Body of pancreas (tissue), 4 donors: ENCODE measurements around the gene HOXD1. TPM values are rescaled to one million over a fixed set of nuclear protein-coding genes. Genes with fewer than 3 reads are reported as not detected.

ENCODE experiments used
- ATAC-seq: fragments of 150-250 bp; one replicate; pipeline ENCODE4 v1.9.1; 2016
- DNase-seq, 4 donors: peaks; one replicate each; pipeline ENCODE4 v3.0.0-alpha.2; 2019
- H3K27ac ChIP-seq, 4 donors: fragments of 200-600 bp; sonication (generic); 1 replicate in 3 of 4; 2 replicates in 1 of 4; pipeline versions ENCODE4 v1.5.1 to v1.6.1; 2016 to 2019; ENCODE audit warnings: mild to moderate bottlenecking in 1 of 4, mixed read lengths in 1 of 4, moderate library complexity in 1 of 4
- H3K27me3 ChIP-seq, 2 donors: fragments of 200-600 bp; sonication (generic); one replicate each; pipeline ENCODE4 v1.6.0; 2016; ENCODE audit warnings: mild to moderate bottlenecking in 1 of 2
- H3K36me3 ChIP-seq, 2 donors: fragments of 200-600 bp; sonication (generic); replicated peaks in 1 of 2; 2 replicates each; pipeline ENCODE4 v1.5.1; 2016; ENCODE audit warnings: low read depth in 2 of 2; ENCODE audit not compliant: insufficient read depth in 1 of 2
- H3K4me1 ChIP-seq: fragments of 200-600 bp; sonication (generic); one replicate; pipeline ENCODE4 v1.6.0; 2016
- H3K4me3 ChIP-seq, 2 donors: fragments of 200-600 bp; sonication (generic); 1 replicate in 1 of 2; 2 replicates in 1 of 2; pipeline ENCODE4 v1.5.1; 2016 to 2019
- H3K9me3 ChIP-seq, 3 donors: fragments of 200-600 bp; sonication (generic); 1 replicate in 2 of 3; 2 replicates in 1 of 3; pipeline ENCODE4 v1.5.1; 2016
- POLR2A ChIP-seq, 3 donors: fragments of 450-650 bp; IDR thresholded peaks; one replicate each; pipeline ENCODE4 v1.6.1; 2016; ENCODE audit warnings: antibody characterized with exemption in 3 of 3, mild to moderate bottlenecking in 2 of 3
- WGBS, 2 donors: methylation state at CpG; one replicate each; pipeline ENCODE4 v1.1.5; 2017; 5-methylcytosine and 5-hydroxymethylcytosine counted together
- intact Hi-C: fragments of 100-400 bp; cut with DNase I; formaldehyde crosslinking; loops from one replicate; pipeline ENCODE4 v1.15.1; 2023
- microRNA counts, 2 donors: library from miRNA; unstranded; fragments of <30 nt; microRNA quantifications; one replicate each; lab custom pipeline; 2017
- microRNA-seq, 2 donors: library from miRNA; unstranded; fragments of <30 nt; microRNA quantifications; one replicate each; pipeline ENCODE4, GENCODE V29; 2016; ENCODE audit warnings: borderline number of aligned reads in 2 of 2, borderline replicate concordance in 2 of 2
- small RNA-seq: library from RNA; depleted of rRNA; stranded (forward); fragments of <200 nt; gene quantifications from one replicate; pipeline ENCODE3, GENCODE V24; 2016
- total RNA-seq, 2 donors: library from RNA; depleted of rRNA; stranded (reverse); fragments of >200 nt; gene quantifications; one replicate each; pipeline ENCODE4 v1.1.0, GENCODE V29; 2016
- TF ChIP-seq, protein P1 (sequence below), 7 experiments: fragments of 450-650 bp in 4 of 7; fragments of 200-600 bp in 3 of 7; sonication (generic) in 3 of 7; IDR thresholded peaks; one replicate each; pipeline ENCODE4 v1.5.1; 2016 to 2019; ENCODE audit warnings: antibody characterized with exemption in 7 of 7

HOXD1 gene
- total RNA-seq, 2 donors from 2014 or later: 0.26 TPM; not detected in 1

DNA sequence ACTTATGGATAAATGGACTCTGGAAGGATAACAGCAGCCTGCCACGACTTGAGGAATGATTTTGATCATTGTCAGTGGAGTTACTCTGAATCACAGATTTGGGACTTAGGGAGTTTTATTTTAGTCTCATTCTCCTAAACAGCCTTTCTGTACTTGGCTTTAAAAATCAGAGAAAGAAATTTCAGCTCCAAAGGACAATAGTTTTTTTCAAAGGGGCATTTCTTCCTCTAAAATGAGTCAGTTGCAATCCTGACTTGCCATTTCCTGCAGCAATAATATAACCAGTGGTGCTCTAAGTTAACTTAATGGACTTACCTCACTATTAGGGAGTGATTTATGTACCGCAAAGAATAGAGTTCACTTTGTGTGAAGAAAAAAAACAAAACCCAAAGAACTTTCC is 45.7 kb downstream of the HOXD1 start:
- Histone ChIP-seq H3K27ac (no peak overlapping the region), H3K9me3 (no peaks in the 10 kb centered on the region), H3K4me3 (no peak overlapping the region), H3K4me1 (no peaks in the 10 kb centered on the region), H3K27me3 (no peaks in the 10 kb centered on the region), H3K36me3 (no peaks in the 10 kb centered on the region)
- no peak for DNase-seq
- whole genome bisulfite sequencing, 2 donors: 43 to 45% methylated on average over 2 of the region's 2 CpGs
- TF ChIP-seq POLR2A (IDR thresholded peaks at IDR 0.05): no peak
- TF ChIP-seq, protein P1, sequence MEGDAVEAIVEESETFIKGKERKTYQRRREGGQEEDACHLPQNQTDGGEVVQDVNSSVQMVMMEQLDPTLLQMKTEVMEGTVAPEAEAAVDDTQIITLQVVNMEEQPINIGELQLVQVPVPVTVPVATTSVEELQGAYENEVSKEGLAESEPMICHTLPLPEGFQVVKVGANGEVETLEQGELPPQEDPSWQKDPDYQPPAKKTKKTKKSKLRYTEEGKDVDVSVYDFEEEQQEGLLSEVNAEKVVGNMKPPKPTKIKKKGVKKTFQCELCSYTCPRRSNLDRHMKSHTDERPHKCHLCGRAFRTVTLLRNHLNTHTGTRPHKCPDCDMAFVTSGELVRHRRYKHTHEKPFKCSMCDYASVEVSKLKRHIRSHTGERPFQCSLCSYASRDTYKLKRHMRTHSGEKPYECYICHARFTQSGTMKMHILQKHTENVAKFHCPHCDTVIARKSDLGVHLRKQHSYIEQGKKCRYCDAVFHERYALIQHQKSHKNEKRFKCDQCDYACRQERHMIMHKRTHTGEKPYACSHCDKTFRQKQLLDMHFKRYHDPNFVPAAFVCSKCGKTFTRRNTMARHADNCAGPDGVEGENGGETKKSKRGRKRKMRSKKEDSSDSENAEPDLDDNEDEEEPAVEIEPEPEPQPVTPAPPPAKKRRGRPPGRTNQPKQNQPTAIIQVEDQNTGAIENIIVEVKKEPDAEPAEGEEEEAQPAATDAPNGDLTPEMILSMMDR (IDR thresholded peaks at IDR 0.05): no peak
- ATAC-seq: no peak
- intact Hi-C loops: no loop called here

GRCh38 chr2:176234940-176235339 is 46.5 kb downstream of the HOXD1 start:
- intact Hi-C loops: no loop called here
- Histone ChIP-seq H3K4me1 (no peaks in the 10 kb centered on the region), H3K27me3 (no peaks in the 10 kb centered on the region), H3K36me3 (no peaks in the 10 kb centered on the region), H3K27ac (no peak overlapping the region), H3K9me3 (no peaks in the 10 kb centered on the region), H3K4me3 (no peak overlapping the region)
- DNase-seq (no peak), ATAC-seq (no peak)
- 9 to 28% methylated on average over 1 of the region's 1 CpG for WGBS, 2 donors
- TF ChIP-seq POLR2A (IDR thresholded peaks at IDR 0.05): no peak
- TF ChIP-seq, protein P1 (IDR thresholded peaks at IDR 0.05): no peak

DNA sequence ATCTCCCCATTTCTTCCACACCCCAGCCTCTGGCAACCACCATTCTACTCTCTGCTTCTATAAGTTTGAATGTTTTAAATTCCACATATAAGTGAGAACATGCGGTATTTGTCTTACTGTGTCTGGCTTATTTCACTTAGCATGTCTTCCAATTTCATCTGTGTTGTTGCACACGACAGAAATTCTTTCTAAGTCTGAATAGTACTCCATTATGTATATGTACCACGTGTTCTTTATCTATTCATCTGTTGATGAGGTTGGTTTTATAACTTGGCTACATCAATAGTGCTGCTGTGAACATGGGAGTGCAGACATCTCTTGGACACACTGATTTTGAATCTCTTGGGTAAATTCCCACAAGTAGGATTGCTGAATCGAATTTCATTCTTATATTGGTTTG is 49.0 kb downstream of the HOXD1 start:
- intact Hi-C loops: no loop called here
- Histone ChIP-seq H3K4me1 (no peaks in the 10 kb centered on the region), H3K9me3 (no peaks in the 10 kb centered on the region), H3K27ac (no peak overlapping the region), H3K4me3 (no peak overlapping the region), H3K27me3 (no peaks in the 10 kb centered on the region), H3K36me3 (no peaks in the 10 kb centered on the region)
- ATAC-seq (no peak), DNase-seq (no peak)
- 43 to 55% methylated on average over 4 of the region's 4 CpGs for WGBS, 2 donors
- TF ChIP-seq, protein P1 (IDR thresholded peaks at IDR 0.05): no peak
- no peak for TF ChIP-seq POLR2A (IDR thresholded peaks at IDR 0.05)

DNA sequence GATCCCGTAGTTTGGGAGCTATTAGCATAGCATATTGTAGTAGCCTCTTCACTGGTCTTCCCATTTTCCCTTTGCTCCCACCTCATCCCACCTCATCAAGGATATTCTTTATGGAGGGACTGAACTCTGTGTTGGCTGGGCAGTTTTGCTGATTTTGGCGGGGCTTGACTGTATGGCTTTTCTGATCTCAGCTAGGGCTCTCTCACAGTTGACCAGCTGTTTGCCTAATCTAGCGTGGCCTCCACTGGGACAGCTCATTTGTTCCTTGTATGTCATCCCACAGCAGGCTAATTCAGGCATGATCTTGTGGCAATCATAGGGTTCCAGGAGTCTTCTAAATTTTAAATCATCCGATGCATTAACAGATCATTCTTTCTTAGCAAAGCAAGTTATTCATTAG is 50.6 kb downstream of the HOXD1 start:
- Histone ChIP-seq H3K27ac (no peak overlapping the region), H3K4me3 (no peak overlapping the region), H3K36me3 (no peaks in the 10 kb centered on the region), H3K4me1 (no peaks in the 10 kb centered on the region), H3K27me3 (no peaks in the 10 kb centered on the region), H3K9me3 (no peaks in the 10 kb centered on the region)
- intact Hi-C loops: no loop called here
- no peak for ATAC-seq
- TF ChIP-seq, protein P1 (IDR thresholded peaks at IDR 0.05): no peak
- no peak for TF ChIP-seq POLR2A (IDR thresholded peaks at IDR 0.05)
- no peak for DNase-seq
- WGBS, 2 donors: 76 to 86% methylated on average over 4 of the region's 4 CpGs

DNA sequence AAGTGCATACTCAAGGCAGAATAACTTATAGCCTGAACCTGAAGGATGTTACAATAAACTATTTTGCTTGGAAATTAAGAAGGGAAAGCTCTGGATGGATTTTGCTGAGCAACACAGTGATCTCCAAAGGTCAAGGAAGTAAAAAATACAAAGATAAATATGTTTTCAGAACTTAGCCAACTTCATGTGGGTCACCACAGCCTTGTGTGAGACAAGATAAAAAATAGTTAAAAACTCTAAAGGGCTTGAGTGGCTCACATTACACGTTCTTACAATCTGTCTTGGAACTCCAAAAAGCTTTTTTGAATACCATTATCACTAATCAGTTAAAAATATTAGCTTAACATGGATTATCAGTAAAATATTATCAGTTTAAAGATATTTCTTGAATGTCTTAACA is 51.8 kb downstream of the HOXD1 start:
- no peaks in the 10 kb centered on the region for H3K36me3 ChIP-seq
- no peak for TF ChIP-seq POLR2A (IDR thresholded peaks at IDR 0.05)
- no peaks in the 10 kb centered on the region for H3K9me3 ChIP-seq
- H3K27ac ChIP-seq: no peak overlapping the region
- DNase-seq: no peak
- ATAC-seq: no peak
- no peak overlapping the region for H3K4me3 ChIP-seq
- no peaks in the 10 kb centered on the region for H3K4me1 ChIP-seq
- H3K27me3 ChIP-seq: no peaks in the 10 kb centered on the region
- intact Hi-C loops: no loop called here
- 10 to 30% methylated on average over 1 of the region's 1 CpG for WGBS, 2 donors

MicroRNAs within 50 kb of the gene (microRNA counts, 767-probe panel; counts per million panel counts)
- 0 to 736 counts per million in 2 donors for microRNA hsa-miR-10b-5p (lab: Ali Mortazavi, UCI)

Small RNA genes lying within 50 kb of the gene (microRNA-seq; reads per million reads assigned to microRNA genes)
- gene MIR10B: 1,507 to 2,877 reads per million in 2 donors

Small RNA genes lying within 50 kb of the gene (small RNA-seq; reads per million reads assigned to genes)
- 48,833 reads per million, percentile 100 among the genes with 10 or more reads in this experiment for gene MIR10B

Other genes starting within 250 kb of the HOXD1 start
- gene LNPK, start 186.4 kb upstream of the HOXD1 start, total RNA-seq: 10 to 100 TPM in 1 of 2 donors, 1 to 10 TPM in 1; 6.6 to 10.6 TPM
- not detected for gene EVX2, start 104.7 kb upstream of the HOXD1 start, total RNA-seq
- not detected for gene HOXD13, start 95.9 kb upstream of the HOXD1 start, total RNA-seq
- not detected for gene HOXD12, start 88.9 kb upstream of the HOXD1 start, total RNA-seq
- not detected for gene HOXD11, start 81.4 kb upstream of the HOXD1 start, total RNA-seq
- under 1 TPM in 1 of 2 donors, not detected in 1; 0.26 TPM for gene HOXD10, start 71.9 kb upstream of the HOXD1 start, total RNA-seq
- 1 to 10 TPM in 1 of 2 donors, under 1 TPM in 1; 0.33 to 1.6 TPM for gene HOXD9, start 65.9 kb upstream of the HOXD1 start, total RNA-seq
- 1 to 10 TPM; 2.6 to 3.1 TPM for gene HOXD8, start 59.0 kb upstream of the HOXD1 start, total RNA-seq
- gene HOXD4, start 37.1 kb upstream of the HOXD1 start, total RNA-seq: under 1 TPM in 1 of 2 donors, not detected in 1; 0.78 TPM
- gene HOXD3, start 31.4 kb upstream of the HOXD1 start, total RNA-seq: under 1 TPM in 1 of 2 donors, not detected in 1; 0.26 TPM
- gene MTX2, start 80.8 kb downstream of the HOXD1 start, total RNA-seq: 10 to 100 TPM in 1 of 2 donors, 1 to 10 TPM in 1; 6.6 to 15.6 TPM